ENCODE results near the gene RGPD6. TPM values are rescaled to one million over a fixed set of nuclear protein-coding genes. Genes with fewer than 3 reads are reported as not detected.
"Not testable (repeated sequence)": the region's sequence is repeated elsewhere in the genome, so short reads cannot be mapped to it uniquely, and the experiment has no call there.

RGPD6 gene
- total RNA-seq, 1 donor from 2014 or later, result 13.7 TPM

- H3K9me3 Mint-ChIP-seq; H3K4me1 Mint-ChIP-seq (ENCODE audit: unreplicated experiment); DNase-seq (ENCODE audit: extremely low spot score, unreplicated experiment); H3K27ac Mint-ChIP-seq; H3K36me3 Mint-ChIP-seq; H3K27me3 Mint-ChIP-seq; H3K4me3 Mint-ChIP-seq: not testable (repeated sequence)
Observed at GRCh38 chr2:110472171-110473058, 104.6 kb downstream of the RGPD6 start, which contains the start of gene LIMS4. LIMS4 (minus strand) TSS chr2:110472816; CDS start chr2:110472778, 38 bp downstream.

- H3K4me3 Mint-ChIP-seq; H3K27me3 Mint-ChIP-seq; H3K27ac Mint-ChIP-seq; DNase-seq (ENCODE audit: extremely low spot score, unreplicated experiment); H3K4me1 Mint-ChIP-seq (ENCODE audit: unreplicated experiment); H3K9me3 Mint-ChIP-seq; H3K36me3 Mint-ChIP-seq: not testable (repeated sequence)
Observed at GRCh38 chr2:110468921-110469320, 108.1 kb downstream of the RGPD6 start.

- H3K9me3 Mint-ChIP-seq; DNase-seq (ENCODE audit: extremely low spot score, unreplicated experiment); H3K27me3 Mint-ChIP-seq; H3K27ac Mint-ChIP-seq; H3K4me3 Mint-ChIP-seq; H3K4me1 Mint-ChIP-seq (ENCODE audit: unreplicated experiment); H3K36me3 Mint-ChIP-seq: not testable (repeated sequence)
Observed at GRCh38 chr2:110465312-110465711, 111.7 kb downstream of the RGPD6 start.

Other genes starting within 250 kb of the RGPD6 start
- 1.0 TPM in 2 replicates for gene LIMS4, start 104.4 kb downstream of the RGPD6 start, total RNA-seq (ENCODE audit: low replicate concordance)
- gene BUB1, start 100.8 kb upstream of the RGPD6 start, total RNA-seq (ENCODE audit: low replicate concordance), result 14.4 and 39.8 TPM in 2 replicates
- 1.4 and 10.7 TPM in 2 replicates for gene ACOXL, start 155.4 kb upstream of the RGPD6 start, total RNA-seq (ENCODE audit: low replicate concordance)